SK-N-MC (cell line): ENCODE data around the gene MAPK8.

Source experiments
- EZH2 ChIP-seq: fragments of 200-600 bp; sonication (generic); IDR thresholded peaks from one replicate; pipeline ENCODE4 v1.6.1; 2017; ENCODE audit warnings: antibody characterized with exemption
- FOXP2 ChIP-seq: optimal IDR thresholded peaks from 2 replicates; pipeline ENCODE3; 2011; ENCODE audit warnings: mild to moderate bottlenecking, moderate library complexity; ENCODE audit not compliant: insufficient read depth; ENCODE audit errors: extremely low read length, control extremely low read depth
- POLR2AphosphoS5 ChIP-seq: IDR thresholded peaks from 2 replicates; pipeline ENCODE4 v1.6.1; 2012; ENCODE audit warnings: mild to moderate bottlenecking, low read depth, low read length, borderline replicate concordance

- no peak for TF ChIP-seq EZH2
- no peak for TF ChIP-seq POLR2AphosphoS5
- no peak for TF ChIP-seq FOXP2
These were observed 18.8 kb upstream of the MAPK8 start for GRCh38 chr10:48287417-48288391.
